ENCODE results near the gene TMED1. TPM values are rescaled to one million over a fixed set of nuclear protein-coding genes. Genes with fewer than 3 reads are reported as not detected.

TMED1 gene
- total and polyA plus RNA-seq, 9 of the 15 experiments (the other 6 are each of a cell fraction or from before 2014, with no cell fraction given) = 0.86 to 30.2 (median 23.5) TPM

DNA sequence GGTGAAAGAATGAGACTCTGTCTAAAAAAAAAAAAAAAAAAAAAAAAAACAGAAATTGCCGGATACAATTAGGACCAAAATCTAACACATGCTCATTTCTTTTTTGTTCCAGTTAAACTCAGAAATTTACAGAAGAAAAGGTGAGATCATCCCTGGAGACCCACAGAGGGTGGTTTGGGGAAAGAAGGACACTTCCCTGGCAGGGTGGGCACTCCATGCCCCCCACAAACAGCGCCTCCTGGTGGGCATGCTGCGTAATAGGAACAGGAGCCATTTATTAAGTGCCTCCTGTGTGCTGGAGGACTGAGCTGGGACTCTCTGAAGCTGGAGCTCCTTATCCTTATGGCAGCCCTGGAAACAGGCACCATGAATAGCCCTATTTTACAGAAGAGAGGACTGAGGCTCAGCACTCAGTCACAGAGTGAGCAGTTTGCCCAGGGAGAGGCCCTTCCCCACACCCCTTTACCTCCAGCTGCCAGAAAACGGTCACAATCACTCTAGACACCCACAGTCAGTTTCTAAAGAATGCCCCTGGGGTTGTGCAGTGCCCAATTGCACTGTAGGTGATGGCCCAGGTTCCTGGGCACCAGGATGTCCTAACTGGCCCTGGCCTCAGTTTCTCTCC is 22.3 kb upstream of the TMED1 start (continued):
- TF ChIP-seq FOXA3 (CRISPR knock-in tag; conservative IDR thresholded peaks at IDR 0.05 in 1 of 2, IDR thresholded peaks at IDR 0.05 in 1 of 2) (no peak), SIN3B (IDR thresholded peaks at IDR 0.05; ENCODE audit: low read depth) (no peak), TRIM24 (IDR thresholded peaks at IDR 0.05) (no peak), MCM5 (IDR thresholded peaks at IDR 0.05; ENCODE audit: low read depth) (no peak), CBX8 (IDR thresholded peaks at IDR 0.05; ENCODE audit: borderline replicate concordance, extremely low read depth, low read depth, low read length, poor library complexity, severe bottlenecking) (no peak), ARID3A (IDR thresholded peaks at IDR 0.05; ENCODE audit: borderline replicate concordance, low read depth, low read length) (no peak), NR2C2 (CRISPR knock-in tag; IDR thresholded peaks at IDR 0.05) (no peak), NR2C2 (tag; IDR thresholded peaks at IDR 0.05) (no peak), MYNN (IDR thresholded peaks at IDR 0.05) (peak; percentile 72; the same call in 1 of the 2 replicates), MYNN (CRISPR knock-in tag; IDR thresholded peaks at IDR 0.05) (no peak), ZNF512 (tag; IDR thresholded peaks at IDR 0.05) (peak; percentile 70), KAT7 (CRISPR knock-in tag; IDR thresholded peaks at IDR 0.05; ENCODE audit: borderline replicate concordance) (no peak), NR3C1 (CRISPR knock-in tag; IDR thresholded peaks at IDR 0.05) (no peak), ZBTB5 (IDR thresholded peaks at IDR 0.05) (no peak), RAD21 (CRISPR knock-in tag; conservative IDR thresholded peaks at IDR 0.05 in 1 of 2, IDR thresholded peaks at IDR 0.05 in 1 of 2) (peak; percentile 46 to 75)
- TF ChIP-seq, protein P1, sequence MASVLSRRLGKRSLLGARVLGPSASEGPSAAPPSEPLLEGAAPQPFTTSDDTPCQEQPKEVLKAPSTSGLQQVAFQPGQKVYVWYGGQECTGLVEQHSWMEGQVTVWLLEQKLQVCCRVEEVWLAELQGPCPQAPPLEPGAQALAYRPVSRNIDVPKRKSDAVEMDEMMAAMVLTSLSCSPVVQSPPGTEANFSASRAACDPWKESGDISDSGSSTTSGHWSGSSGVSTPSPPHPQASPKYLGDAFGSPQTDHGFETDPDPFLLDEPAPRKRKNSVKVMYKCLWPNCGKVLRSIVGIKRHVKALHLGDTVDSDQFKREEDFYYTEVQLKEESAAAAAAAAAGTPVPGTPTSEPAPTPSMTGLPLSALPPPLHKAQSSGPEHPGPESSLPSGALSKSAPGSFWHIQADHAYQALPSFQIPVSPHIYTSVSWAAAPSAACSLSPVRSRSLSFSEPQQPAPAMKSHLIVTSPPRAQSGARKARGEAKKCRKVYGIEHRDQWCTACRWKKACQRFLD (CRISPR knock-in tag; IDR thresholded peaks at IDR 0.05) = no peak

Measured in K562 (cell line).